HCT116 (cell line): ENCODE measurements around the gene PHF20. TPM values are rescaled to one million over a fixed set of nuclear protein-coding genes. Genes with fewer than 3 reads are reported as not detected.

Source experiments
- ATAC-seq: fragments of 200-7000 bp; cut with Tn5 transposase; 2 replicates; pipeline ENCODE4 v1.9.1; 2020; ENCODE audit warnings: mild to moderate bottlenecking, moderate library complexity
- BruUV-seq: library from RNA; stranded (reverse); fragments of 400-500 nt; replicated peaks from 2 replicates; lab custom pipeline; 2021; lab: Mats Ljungman, UMichigan
- CTCF ChIA-PET: fragments of 300-600 bp; sonication (Branson Sonifier 250); formaldehyde crosslinking; loops from one replicate; lab custom pipeline; 2021; ENCODE audit warnings: antibody characterized with exemption; lab: Charles Lee
- POLR2A ChIA-PET: fragments of 300-600, 350-600 bp; sonication (Branson Sonifier 250); formaldehyde crosslinking; loops from one replicate; lab custom pipeline; 2021; ENCODE audit warnings: antibody characterized with exemption; lab: Charles Lee
- RAD21 ChIA-PET, 2 experiments: fragments of 300-600 bp; sonication (Branson Sonifier 250); formaldehyde crosslinking; loops; one replicate each; lab custom pipeline; 2023; ENCODE audit warnings: low total read pairs in 2 of 2; ENCODE audit not compliant: uncharacterized antibody in 2 of 2, unreplicated experiment in 2 of 2, low non-redundant PET in 1 of 2; lab: Charles Lee
- DNase-seq: peaks from one replicate; pipeline ENCODE4 v3.0.0-alpha.2; 2010; ENCODE audit warnings: low read depth, low spot score
- H2AFZ ChIP-seq: fragments of 200-600 bp; shearing (Covaris generic), sonication (generic); 2 replicates; pipeline ENCODE4 v1.6.1; 2017; ENCODE audit warnings: low read depth, mixed run types, mixed read lengths, antibody characterized with exemption, low read length; ENCODE audit not compliant: poor library complexity, severe bottlenecking
- H3K27ac ChIP-seq: 2 replicates; pipeline ENCODE4 v1.5.1; 2012; ENCODE audit warnings: low read depth, low read length
- H3K27me3 ChIP-seq: fragments of 200-600 bp; sonication (generic); 2 replicates; pipeline ENCODE4 v1.6.1; 2016; ENCODE audit warnings: mixed run types, low read length, mixed read lengths; ENCODE audit not compliant: insufficient read depth
- H3K36me3 ChIP-seq, 2 experiments: fragments of 200-500 bp in 1 of 2; fragments of 200-600 bp in 1 of 2; sonication (Bioruptor generic) in 1 of 2; sonication (generic) in 1 of 2; 2 replicates each; pipeline versions ENCODE4 v1.5.1 to v1.6.1; 2014 to 2016; ENCODE audit warnings: low read length in 2 of 2, inconsistent platforms in 1 of 2, mixed read lengths in 1 of 2, mixed run types in 1 of 2; ENCODE audit not compliant: insufficient read depth in 2 of 2, control insufficient read depth in 1 of 2
- H3K4me1 ChIP-seq, 2 experiments: fragments of 200-600 bp in 1 of 2; sonication (generic) in 1 of 2; 2 replicates each; pipeline versions ENCODE4 v1.5.1 to v1.6.1; 2012 to 2017; ENCODE audit warnings: low read length in 2 of 2, inconsistent platforms in 1 of 2, mild to moderate bottlenecking in 1 of 2, mixed read lengths in 1 of 2, mixed run types in 1 of 2, moderate library complexity in 1 of 2; ENCODE audit not compliant: insufficient read depth in 2 of 2, control insufficient read depth in 1 of 2
- H3K4me2 ChIP-seq: fragments of 200-600 bp; sonication (generic); 2 replicates; pipeline ENCODE4 v1.6.1; 2017; ENCODE audit warnings: mixed run types, low read length, mixed read lengths
- H3K4me3 ChIP-seq, 2 experiments: fragments of 200-600 bp in 1 of 2; sonication (generic) in 1 of 2; replicated peaks in 1 of 2; 2 replicates each; pipeline ENCODE4 v1.5.1; 2011 to 2016; ENCODE audit warnings: low read length in 2 of 2, control low read depth in 1 of 2, low read depth in 1 of 2, mild to moderate bottlenecking in 1 of 2, mixed read lengths in 1 of 2, mixed run types in 1 of 2
- H3K79me2 ChIP-seq: fragments of 200-600 bp; sonication (generic); 2 replicates; pipeline ENCODE4 v1.6.1; 2017; ENCODE audit warnings: mild to moderate bottlenecking, mixed run types, low read length, moderate library complexity, mixed read lengths; ENCODE audit not compliant: insufficient read depth
- H3K9ac ChIP-seq: fragments of 200-600 bp; sonication (generic); 2 replicates; pipeline ENCODE4 v1.6.1; 2016; ENCODE audit warnings: low read length, mixed read lengths
- H3K9me2 ChIP-seq: fragments of 200-600 bp; sonication (generic), shearing (Covaris generic); 2 replicates; pipeline ENCODE4 v1.6.1; 2017; ENCODE audit warnings: mixed run types, mild to moderate bottlenecking, moderate library complexity; ENCODE audit not compliant: insufficient read depth
- H3K9me3 ChIP-seq, 2 experiments: fragments of 200-500 bp in 1 of 2; fragments of 200-600 bp in 1 of 2; sonication (Bioruptor generic) in 1 of 2; sonication (generic) in 1 of 2; 2 replicates each; pipeline ENCODE4 v1.6.1; 2014 to 2017; ENCODE audit warnings: low read length in 2 of 2, mixed read lengths in 2 of 2, inconsistent platforms in 1 of 2, low read depth in 1 of 2, mild to moderate bottlenecking in 1 of 2, mixed run types in 1 of 2, moderate library complexity in 1 of 2; ENCODE audit not compliant: control insufficient read depth in 1 of 2, insufficient read depth in 1 of 2
- H4K20me1 ChIP-seq: fragments of 200-600 bp; sonication (generic), shearing (Covaris generic); 2 replicates; pipeline ENCODE4 v1.6.1; 2017; ENCODE audit warnings: mixed run types, mild to moderate bottlenecking, moderate library complexity; ENCODE audit not compliant: insufficient read depth
- CBX3 ChIP-seq: IDR thresholded peaks from 2 replicates; pipeline ENCODE4 v1.6.1; 2012; ENCODE audit warnings: low read depth
- EGR1 ChIP-seq: IDR thresholded peaks from 2 replicates; pipeline ENCODE4 v1.6.1; 2012; ENCODE audit warnings: low read depth
- EZH2 ChIP-seq: fragments of 200-600 bp; sonication (generic); IDR thresholded peaks from 2 replicates; pipeline ENCODE4 v1.6.1; 2017; ENCODE audit warnings: antibody characterized with exemption, mixed run types
- EZH2phosphoT487 ChIP-seq: fragments of 200-600 bp; IDR thresholded peaks from 2 replicates; pipeline ENCODE4 v1.6.1; 2018; ENCODE audit warnings: antibody characterized with exemption, borderline replicate concordance
- FOSL1 ChIP-seq: IDR thresholded peaks from 2 replicates; pipeline ENCODE4 v1.6.1; 2012; ENCODE audit warnings: low read depth
- JUND ChIP-seq: IDR thresholded peaks from 2 replicates; pipeline ENCODE4 v1.6.1; 2012
- SP1 ChIP-seq: IDR thresholded peaks from 2 replicates; pipeline ENCODE4 v1.6.1; 2012; ENCODE audit warnings: low read depth
- TCF7L2 ChIP-seq: IDR thresholded peaks from 2 replicates; pipeline ENCODE4 v1.7.0; 2011; ENCODE audit warnings: borderline replicate concordance, inconsistent platforms; ENCODE audit not compliant: insufficient read depth, insufficient read length; ENCODE audit errors: extremely low read depth
- ZFX ChIP-seq: fragments of 450-650 bp; IDR thresholded peaks from 2 replicates; pipeline ENCODE4 v1.6.1; 2017
- ZNF274 ChIP-seq: fragments of 200-500 bp; sonication (Bioruptor generic); IDR thresholded peaks from 2 replicates; pipeline ENCODE4 v1.6.1; 2014; ENCODE audit warnings: mild to moderate bottlenecking, low read depth, low read length, inconsistent platforms
- intact Hi-C: fragments of 100-400 bp; cut with micrococcal nuclease; formaldehyde crosslinking; loops from 2 replicates; pipeline ENCODE4 v1.10.0; 2022
- total RNA-seq: library from RNA; stranded (reverse); gene quantifications from one replicate; pipeline ENCODE4 v1.2.1, GENCODE V29; 2021; ENCODE audit not compliant: unreplicated experiment
- TF ChIP-seq, protein P1 (sequence below), 3 experiments: fragments of 200-600 bp in 1 of 3; sonication (generic) in 1 of 3; IDR thresholded peaks in 2 of 3; conservative IDR thresholded peaks in 1 of 3; 2 replicates each; pipeline ENCODE4 v1.5.1; 2012 to 2017; ENCODE audit warnings: low read depth in 2 of 3, low read length in 2 of 3, antibody characterized with exemption in 1 of 3, borderline replicate concordance in 1 of 3, control low read depth in 1 of 3, mild to moderate bottlenecking in 1 of 3, mixed read lengths in 1 of 3, mixed run types in 1 of 3, moderate library complexity in 1 of 3; ENCODE audit not compliant: insufficient read depth in 1 of 3
- TF ChIP-seq, protein P2 (sequence below): IDR thresholded peaks from 2 replicates; pipeline ENCODE4 v1.6.1; 2011; ENCODE audit warnings: mild to moderate bottlenecking, low read length, moderate library complexity; ENCODE audit not compliant: insufficient replicate concordance; ENCODE audit errors: extremely low read depth
- TF ChIP-seq, protein P3 (sequence below): IDR thresholded peaks from 2 replicates; pipeline ENCODE4 v1.6.1; 2012

Gene PHF20
- total RNA-seq, 1 experiment from 2014 or later: 40.8 TPM

DNA sequence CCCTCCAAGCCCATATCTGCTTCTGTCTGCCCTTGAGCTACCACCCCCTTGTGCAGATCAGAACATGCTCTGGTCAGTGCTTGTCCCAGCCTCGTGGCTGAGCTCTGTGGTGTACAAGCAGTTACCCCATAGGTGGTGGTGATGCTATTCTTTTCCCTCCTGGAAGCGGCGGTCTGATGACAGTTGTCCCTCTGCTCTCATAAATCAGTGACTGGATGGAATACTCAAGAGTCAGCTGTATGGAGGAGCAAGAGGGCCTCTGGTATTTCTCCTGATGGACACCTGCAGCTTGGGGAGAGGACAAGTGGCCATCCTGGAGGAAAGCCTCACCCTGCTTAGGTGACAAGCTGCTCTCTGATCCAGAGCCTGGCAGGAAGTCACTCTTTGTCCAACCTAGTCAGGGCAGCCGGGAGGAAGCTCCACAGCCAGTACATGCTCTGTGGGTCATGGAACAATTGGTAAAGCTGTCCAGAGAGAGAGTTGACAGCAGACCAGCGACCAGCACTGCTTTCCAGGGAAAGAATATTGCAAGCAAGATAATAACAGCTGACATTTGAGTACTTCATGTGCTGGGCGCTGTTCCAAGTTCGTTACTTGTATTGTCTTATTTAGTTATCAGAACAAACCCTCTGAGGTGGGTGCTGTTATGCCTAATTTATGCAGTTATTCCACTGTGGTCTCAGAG lies 135.3 kb downstream of the PHF20 start (continued):
- TF ChIP-seq, protein P1, sequence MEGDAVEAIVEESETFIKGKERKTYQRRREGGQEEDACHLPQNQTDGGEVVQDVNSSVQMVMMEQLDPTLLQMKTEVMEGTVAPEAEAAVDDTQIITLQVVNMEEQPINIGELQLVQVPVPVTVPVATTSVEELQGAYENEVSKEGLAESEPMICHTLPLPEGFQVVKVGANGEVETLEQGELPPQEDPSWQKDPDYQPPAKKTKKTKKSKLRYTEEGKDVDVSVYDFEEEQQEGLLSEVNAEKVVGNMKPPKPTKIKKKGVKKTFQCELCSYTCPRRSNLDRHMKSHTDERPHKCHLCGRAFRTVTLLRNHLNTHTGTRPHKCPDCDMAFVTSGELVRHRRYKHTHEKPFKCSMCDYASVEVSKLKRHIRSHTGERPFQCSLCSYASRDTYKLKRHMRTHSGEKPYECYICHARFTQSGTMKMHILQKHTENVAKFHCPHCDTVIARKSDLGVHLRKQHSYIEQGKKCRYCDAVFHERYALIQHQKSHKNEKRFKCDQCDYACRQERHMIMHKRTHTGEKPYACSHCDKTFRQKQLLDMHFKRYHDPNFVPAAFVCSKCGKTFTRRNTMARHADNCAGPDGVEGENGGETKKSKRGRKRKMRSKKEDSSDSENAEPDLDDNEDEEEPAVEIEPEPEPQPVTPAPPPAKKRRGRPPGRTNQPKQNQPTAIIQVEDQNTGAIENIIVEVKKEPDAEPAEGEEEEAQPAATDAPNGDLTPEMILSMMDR (IDR thresholded peaks at IDR 0.05 in 2 of 3, conservative IDR thresholded peaks at IDR 0.05 in 1 of 3; ENCODE audit: borderline replicate concordance in 1 of 3, insufficient read depth in 1 of 3, low read depth in 2 of 3, low read length in 2 of 3): no peak
- TF ChIP-seq EZH2 (no peak), TCF7L2 (no peak), SP1 (no peak)

DNA sequence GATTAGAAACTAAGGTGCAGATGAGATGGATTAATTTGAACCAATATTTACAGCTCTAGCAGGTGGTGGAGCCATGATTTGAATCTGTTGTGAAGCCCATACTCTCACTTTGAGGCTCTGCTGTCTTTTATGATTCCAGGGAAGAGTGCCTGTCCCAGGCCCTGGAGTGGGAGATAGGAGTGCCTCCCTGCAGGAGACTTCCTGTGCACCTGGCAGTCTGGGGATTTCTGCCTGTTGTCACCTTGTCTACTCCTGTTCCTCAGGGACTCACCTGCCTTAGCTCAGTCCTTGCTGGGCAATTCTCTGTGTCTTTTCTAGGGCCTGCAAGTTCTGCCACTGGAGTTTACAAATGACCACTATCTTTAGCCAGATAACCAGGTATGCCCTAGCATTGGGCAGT lies 136.2 kb downstream of the PHF20 start:
- ATAC-seq: no peak
- Histone ChIP-seq H4K20me1 (no peaks in the 10 kb centered on the region), H3K4me3 (no peak overlapping the region), H3K4me2 (no peak overlapping the region), H3K9me2 (no peaks in the 10 kb centered on the region), H3K9ac (no peak overlapping the region), H3K9me3 (no peaks in the 10 kb centered on the region), H3K4me1 (no peaks in the 10 kb centered on the region), H3K27ac (no peak overlapping the region), H3K36me3 (no peaks in the 10 kb centered on the region), H3K27me3 (no peaks in the 10 kb centered on the region), H2AFZ (no peak overlapping the region), H3K79me2 (no peaks in the 10 kb centered on the region)
- CTCF ChIA-PET: no interaction called here
- RAD21 ChIA-PET: no interaction called here
- no TSS peak for BruUV-seq
- TF ChIP-seq, protein P2, sequence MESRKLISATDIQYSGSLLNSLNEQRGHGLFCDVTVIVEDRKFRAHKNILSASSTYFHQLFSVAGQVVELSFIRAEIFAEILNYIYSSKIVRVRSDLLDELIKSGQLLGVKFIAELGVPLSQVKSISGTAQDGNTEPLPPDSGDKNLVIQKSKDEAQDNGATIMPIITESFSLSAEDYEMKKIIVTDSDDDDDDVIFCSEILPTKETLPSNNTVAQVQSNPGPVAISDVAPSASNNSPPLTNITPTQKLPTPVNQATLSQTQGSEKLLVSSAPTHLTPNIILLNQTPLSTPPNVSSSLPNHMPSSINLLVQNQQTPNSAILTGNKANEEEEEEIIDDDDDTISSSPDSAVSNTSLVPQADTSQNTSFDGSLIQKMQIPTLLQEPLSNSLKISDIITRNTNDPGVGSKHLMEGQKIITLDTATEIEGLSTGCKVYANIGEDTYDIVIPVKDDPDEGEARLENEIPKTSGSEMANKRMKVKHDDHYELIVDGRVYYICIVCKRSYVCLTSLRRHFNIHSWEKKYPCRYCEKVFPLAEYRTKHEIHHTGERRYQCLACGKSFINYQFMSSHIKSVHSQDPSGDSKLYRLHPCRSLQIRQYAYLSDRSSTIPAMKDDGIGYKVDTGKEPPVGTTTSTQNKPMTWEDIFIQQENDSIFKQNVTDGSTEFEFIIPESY: no peak
- TF ChIP-seq EZH2: no peak
- no peak for TF ChIP-seq ZNF274
- no peak for TF ChIP-seq JUND
- TF ChIP-seq, protein P3, sequence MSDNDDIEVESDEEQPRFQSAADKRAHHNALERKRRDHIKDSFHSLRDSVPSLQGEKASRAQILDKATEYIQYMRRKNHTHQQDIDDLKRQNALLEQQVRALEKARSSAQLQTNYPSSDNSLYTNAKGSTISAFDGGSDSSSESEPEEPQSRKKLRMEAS: no peak
- TF ChIP-seq EGR1: no peak
- TF ChIP-seq SP1: no peak
- no peak for TF ChIP-seq ZFX
- no peak for TF ChIP-seq CBX3
- TF ChIP-seq EZH2phosphoT487: no peak
- TF ChIP-seq FOSL1: no peak
- no peak for DNase-seq
- intact Hi-C loops: no loop called here
- POLR2A ChIA-PET: interaction anchor here (2.0 kb wide), 1 partner anchor 165 kb away, joined by 8 read pairs; the partner anchor contains the start of gene RBM39
